OCI-LY1 (cell line): ENCODE results near the gene WNT2B.

Experiments used
- EZH2 ChIP-seq: fragments of 200-600 bp; sonication (generic), shearing (Covaris generic); IDR thresholded peaks from 2 replicates; pipeline ENCODE4 v1.8.0; 2017; ENCODE audit warnings: borderline replicate concordance, mixed run types, mild to moderate bottlenecking, antibody characterized with exemption, low read length, moderate library complexity, mixed read lengths
- TF ChIP-seq, protein P1 (sequence below): fragments of 200-600 bp; sonication (generic), shearing (Covaris generic); IDR thresholded peaks from 2 replicates; pipeline ENCODE4 v1.5.1; 2017; ENCODE audit warnings: mild to moderate bottlenecking, antibody characterized with exemption, low read length, moderate library complexity, mixed read lengths

GRCh38 chr1:112548547-112548946 lies 39.8 kb downstream of the WNT2B start:
- TF ChIP-seq, protein P1, sequence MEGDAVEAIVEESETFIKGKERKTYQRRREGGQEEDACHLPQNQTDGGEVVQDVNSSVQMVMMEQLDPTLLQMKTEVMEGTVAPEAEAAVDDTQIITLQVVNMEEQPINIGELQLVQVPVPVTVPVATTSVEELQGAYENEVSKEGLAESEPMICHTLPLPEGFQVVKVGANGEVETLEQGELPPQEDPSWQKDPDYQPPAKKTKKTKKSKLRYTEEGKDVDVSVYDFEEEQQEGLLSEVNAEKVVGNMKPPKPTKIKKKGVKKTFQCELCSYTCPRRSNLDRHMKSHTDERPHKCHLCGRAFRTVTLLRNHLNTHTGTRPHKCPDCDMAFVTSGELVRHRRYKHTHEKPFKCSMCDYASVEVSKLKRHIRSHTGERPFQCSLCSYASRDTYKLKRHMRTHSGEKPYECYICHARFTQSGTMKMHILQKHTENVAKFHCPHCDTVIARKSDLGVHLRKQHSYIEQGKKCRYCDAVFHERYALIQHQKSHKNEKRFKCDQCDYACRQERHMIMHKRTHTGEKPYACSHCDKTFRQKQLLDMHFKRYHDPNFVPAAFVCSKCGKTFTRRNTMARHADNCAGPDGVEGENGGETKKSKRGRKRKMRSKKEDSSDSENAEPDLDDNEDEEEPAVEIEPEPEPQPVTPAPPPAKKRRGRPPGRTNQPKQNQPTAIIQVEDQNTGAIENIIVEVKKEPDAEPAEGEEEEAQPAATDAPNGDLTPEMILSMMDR = no peak
- no peak for TF ChIP-seq EZH2
